Skeletal muscle satellite cell (primary cell): ENCODE measurements around the gene PPFIA3.
"Not testable (repeated sequence)": the region's sequence is repeated elsewhere in the genome, so short reads cannot be mapped to it uniquely, and the experiment has no call there.

Experiments used
- H3K27me3 ChIP-seq: 2 replicates; pipeline ENCODE4 v1.7.0; 2013; ENCODE audit warnings: low read length; ENCODE audit not compliant: control insufficient read depth, insufficient read depth
- H3K36me3 ChIP-seq: 2 replicates; pipeline ENCODE4 v1.7.0; 2013; ENCODE audit warnings: mild to moderate bottlenecking, control low read depth, low read length; ENCODE audit not compliant: insufficient read depth
- H3K4me1 ChIP-seq: 2 replicates; pipeline ENCODE4 v1.7.0; 2013; ENCODE audit warnings: low read length; ENCODE audit not compliant: control insufficient read depth, insufficient read depth
- H3K4me2 ChIP-seq: 2 replicates; pipeline ENCODE4 v1.7.0; 2013; ENCODE audit warnings: mild to moderate bottlenecking, low read length
- H3K4me3 ChIP-seq: 2 replicates; pipeline ENCODE4 v1.7.0; 2013; ENCODE audit warnings: low read length
- H3K9ac ChIP-seq: 2 replicates; pipeline ENCODE4 v1.7.0; 2013; ENCODE audit warnings: mild to moderate bottlenecking, low read depth, low read length, moderate library complexity
- H3K9me3 ChIP-seq: replicated peaks from 2 replicates; pipeline ENCODE4 v1.7.0; 2013; ENCODE audit warnings: mild to moderate bottlenecking, control low read depth, low read length

The PPFIA3 gene

DNA sequence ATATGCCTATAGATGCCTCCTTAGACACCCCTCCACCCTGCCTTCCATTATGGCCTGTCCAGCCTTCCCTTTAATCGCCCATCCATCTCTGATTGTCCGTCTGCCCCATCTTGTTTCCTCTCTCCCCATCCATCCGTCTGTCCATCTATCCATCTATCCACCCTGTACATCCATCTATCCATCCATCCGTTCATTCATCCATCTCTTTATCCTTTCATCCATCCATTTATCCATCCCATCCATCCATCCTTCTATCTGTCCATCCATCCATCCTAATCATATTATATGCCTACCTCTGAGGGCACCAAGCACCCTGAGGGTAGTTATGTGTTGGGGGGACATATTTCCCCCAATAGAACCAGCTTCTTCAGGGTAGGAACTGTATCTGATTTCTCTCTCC is 61.3 kb downstream of the PPFIA3 start:
- Histone ChIP-seq H3K36me3 (peaks cover 26% of the 10 kb centered on the region), H3K4me1 (no peaks in the 10 kb centered on the region), H3K9me3 (no peaks in the 10 kb centered on the region), H3K4me2 (no peak overlapping the region), H3K27me3 (no peaks in the 10 kb centered on the region), H3K4me3 (no peak overlapping the region), H3K9ac (no peak overlapping the region)

DNA sequence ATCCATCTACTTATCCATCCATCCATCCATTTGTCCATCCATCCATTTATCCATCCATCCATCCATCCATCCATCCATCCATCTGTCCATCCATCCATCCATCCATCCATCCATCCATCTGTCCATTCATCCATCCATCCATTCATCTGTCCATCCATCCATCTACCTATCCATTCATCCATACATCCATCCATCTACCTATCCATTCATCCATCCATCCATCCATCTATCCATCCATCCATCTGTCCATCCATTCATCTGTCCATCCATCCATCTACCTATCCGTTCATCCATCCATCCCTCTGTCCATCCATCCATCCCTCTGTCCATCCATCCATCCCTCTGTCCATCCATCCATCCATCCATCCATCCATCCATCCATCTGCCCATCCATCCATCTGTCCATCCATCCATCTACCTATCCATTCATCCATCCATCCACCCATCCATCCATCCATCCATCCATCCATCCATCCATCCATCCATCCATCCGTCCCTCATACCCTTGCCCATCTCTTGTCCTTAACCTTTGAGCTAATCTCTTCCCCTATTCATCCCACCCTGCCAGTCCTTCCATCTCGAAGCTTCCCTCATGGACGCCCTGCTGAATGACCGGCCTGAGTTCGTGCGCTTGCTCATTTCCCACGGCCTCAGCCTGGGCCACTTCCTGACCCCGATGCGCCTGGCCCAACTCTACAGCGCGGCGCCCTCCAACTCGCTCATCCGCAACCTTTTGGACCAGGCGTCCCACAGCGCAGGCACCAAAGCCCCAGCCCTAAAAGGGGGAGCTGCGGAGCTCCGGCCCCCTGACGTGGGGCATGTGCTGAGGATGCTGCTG is 62.9 kb downstream of the PPFIA3 start:
- not testable (repeated sequence) for H3K4me1 ChIP-seq, H3K27me3 ChIP-seq, H3K4me2 ChIP-seq, H3K9me3 ChIP-seq, H3K9ac ChIP-seq, H3K4me3 ChIP-seq
- H3K36me3 ChIP-seq = peaks cover 36% of the 10 kb centered on the region

DNA sequence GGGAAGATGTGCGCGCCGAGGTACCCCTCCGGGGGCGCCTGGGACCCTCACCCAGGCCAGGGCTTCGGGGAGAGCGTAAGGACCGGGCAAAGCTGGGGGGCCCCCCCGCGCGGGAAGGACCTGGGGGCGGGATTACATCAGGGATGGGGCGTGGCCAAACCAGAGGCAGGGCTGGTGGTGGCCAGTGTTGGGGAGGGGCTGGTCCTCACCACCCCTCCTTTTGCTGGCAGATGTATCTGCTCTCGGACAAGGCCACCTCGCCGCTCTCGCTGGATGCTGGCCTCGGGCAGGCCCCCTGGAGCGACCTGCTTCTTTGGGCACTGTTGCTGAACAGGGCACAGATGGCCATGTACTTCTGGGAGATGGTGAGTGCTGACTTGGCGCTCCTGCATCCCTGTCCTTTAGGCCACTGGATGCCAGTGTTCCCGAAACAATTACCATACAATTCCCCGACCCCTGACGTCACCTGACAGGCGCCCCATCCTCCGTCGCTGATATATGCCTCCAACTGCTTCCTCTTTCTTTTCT is 63.6 kb downstream of the PPFIA3 start:
- Histone ChIP-seq H3K36me3 (peaks cover 42% of the 10 kb centered on the region), H3K27me3 (no peaks in the 10 kb centered on the region), H3K4me1 (no peaks in the 10 kb centered on the region), H3K9ac (no peak overlapping the region), H3K4me3 (no peak overlapping the region), H3K4me2 (no peak overlapping the region), H3K9me3 (no peaks in the 10 kb centered on the region)

DNA sequence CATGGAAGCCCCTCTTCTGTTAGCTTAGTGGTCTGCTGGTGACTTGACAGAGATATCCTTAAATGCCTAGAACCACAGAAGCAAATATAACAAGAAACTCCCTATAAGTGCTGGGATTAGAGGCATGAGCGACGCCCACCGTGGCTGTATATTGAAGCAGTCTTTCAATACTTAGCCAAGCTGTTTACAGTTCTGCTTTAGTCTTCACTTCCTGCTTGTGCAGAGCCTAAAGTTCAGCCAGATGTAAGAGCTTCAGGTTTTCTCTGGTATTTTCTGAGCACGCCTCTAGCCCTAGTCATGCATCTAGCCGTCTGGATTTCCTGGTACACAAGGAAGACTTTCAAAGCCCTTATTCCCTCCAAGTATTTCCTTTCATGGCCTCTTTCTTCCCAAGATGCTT is 66.8 kb downstream of the PPFIA3 start:
- Histone ChIP-seq H3K9ac (no peak overlapping the region), H3K4me3 (no peak overlapping the region), H3K36me3 (peaks cover 63% of the 10 kb centered on the region), H3K4me2 (no peak overlapping the region), H3K4me1 (no peaks in the 10 kb centered on the region), H3K27me3 (no peaks in the 10 kb centered on the region), H3K9me3 (no peaks in the 10 kb centered on the region)

DNA sequence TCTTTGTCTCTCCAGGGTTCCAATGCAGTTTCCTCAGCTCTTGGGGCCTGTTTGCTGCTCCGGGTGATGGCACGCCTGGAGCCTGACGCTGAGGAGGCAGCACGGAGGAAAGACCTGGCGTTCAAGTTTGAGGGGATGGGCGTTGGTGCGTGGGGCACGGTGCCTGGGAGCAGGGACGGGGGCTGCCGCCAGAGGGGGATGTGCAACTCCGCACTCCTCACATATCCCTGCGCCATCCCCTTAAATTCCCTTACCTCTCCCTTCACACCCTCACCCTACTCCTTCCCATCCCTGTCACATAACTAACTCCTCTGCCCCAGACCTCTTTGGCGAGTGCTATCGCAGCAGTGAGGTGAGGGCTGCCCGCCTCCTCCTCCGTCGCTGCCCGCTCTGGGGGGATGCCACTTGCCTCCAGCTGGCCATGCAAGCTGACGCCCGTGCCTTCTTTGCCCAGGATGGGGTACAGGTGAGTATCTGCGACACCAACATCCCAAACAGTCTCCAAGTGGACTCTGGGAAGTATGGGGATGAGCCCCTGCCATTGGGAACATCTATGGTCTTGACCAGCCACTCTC is 69.4 kb downstream of the PPFIA3 start:
- no peak overlapping the region for H3K4me2 ChIP-seq
- no peaks in the 10 kb centered on the region for H3K9me3 ChIP-seq
- no peaks in the 10 kb centered on the region for H3K27me3 ChIP-seq
- H3K9ac ChIP-seq = no peak overlapping the region
- H3K4me1 ChIP-seq = no peaks in the 10 kb centered on the region
- peaks cover 59% of the 10 kb centered on the region for H3K36me3 ChIP-seq
- H3K4me3 ChIP-seq = no peak overlapping the region

DNA sequence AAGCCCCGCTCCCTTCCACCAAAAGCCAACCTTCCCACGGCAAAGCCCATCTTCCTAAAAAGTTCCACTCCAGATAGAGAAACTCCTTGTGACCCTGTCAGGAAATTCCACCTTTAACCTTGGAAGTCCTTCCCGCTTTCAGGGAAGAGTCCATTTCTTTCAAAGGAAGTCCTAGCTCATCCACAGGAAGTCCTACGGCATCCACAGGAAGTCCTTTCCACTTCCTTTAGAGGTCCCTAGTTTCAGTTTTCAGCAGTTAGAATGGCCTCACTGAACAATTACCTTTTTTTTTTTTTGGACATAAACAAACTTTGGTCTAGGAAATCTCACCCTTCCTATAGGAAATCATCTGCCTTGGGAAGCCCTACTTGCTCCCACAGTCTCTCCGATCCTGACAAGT is 69.9 kb downstream of the PPFIA3 start:
- Histone ChIP-seq H3K9ac (no peak overlapping the region), H3K4me3 (no peak overlapping the region), H3K4me1 (no peaks in the 10 kb centered on the region), H3K4me2 (no peak overlapping the region), H3K9me3 (no peaks in the 10 kb centered on the region), H3K27me3 (no peaks in the 10 kb centered on the region), H3K36me3 (peaks cover 56% of the 10 kb centered on the region)

DNA sequence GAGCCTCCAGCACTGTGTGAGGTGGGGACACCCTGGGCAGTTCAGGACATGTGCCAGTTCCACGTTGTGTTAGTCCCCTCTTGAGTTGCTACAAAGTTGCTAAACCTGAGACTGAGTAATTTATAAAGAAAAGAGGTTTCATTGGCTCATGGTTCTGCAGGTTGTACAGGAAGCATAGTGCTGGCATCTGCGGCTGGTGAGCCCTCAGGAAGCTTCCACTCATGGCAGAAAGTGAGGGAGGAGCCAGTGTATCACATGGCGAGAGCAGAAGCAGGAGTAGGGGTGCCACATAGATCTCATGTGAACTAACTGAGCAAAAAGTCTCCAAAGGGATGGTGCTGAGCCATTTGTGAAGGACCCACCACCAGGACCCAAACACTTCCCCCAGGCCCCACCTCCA is 71.4 kb downstream of the PPFIA3 start:
- Histone ChIP-seq H3K9ac (no peak overlapping the region), H3K4me2 (no peak overlapping the region), H3K9me3 (no peaks in the 10 kb centered on the region), H3K27me3 (no peaks in the 10 kb centered on the region), H3K36me3 (peaks cover 49% of the 10 kb centered on the region), H3K4me3 (no peak overlapping the region), H3K4me1 (no peaks in the 10 kb centered on the region)

DNA sequence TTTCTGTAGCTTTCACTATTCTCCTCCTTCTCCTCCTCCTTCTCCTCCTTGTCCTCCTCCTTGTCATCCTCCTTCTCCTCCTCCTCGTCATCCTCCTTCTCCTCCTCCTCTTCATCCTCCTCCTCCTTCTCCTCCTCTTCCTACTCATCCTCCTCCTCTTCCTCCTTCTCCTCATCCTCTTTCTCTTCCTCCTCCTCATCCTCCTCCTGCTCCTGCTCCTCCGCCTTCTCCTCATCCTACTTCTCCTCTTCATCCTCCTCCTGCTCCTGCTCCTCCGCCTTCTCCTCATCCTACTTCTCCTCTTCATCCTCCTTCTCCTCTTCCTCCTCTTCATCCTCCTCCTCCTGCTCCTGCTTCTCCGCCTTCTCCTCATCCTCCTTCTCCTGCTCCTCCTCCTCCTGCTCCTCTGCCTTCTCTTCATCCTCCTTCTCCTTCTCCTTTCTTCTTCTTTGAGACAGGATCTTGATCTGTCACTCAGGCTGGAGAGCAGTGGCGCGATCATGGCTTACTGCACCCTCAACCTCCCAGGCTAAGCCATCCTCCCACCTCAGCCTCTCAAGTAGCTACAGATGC is 74.6 kb downstream of the PPFIA3 start:
- Histone ChIP-seq H3K36me3 (peaks cover 34% of the 10 kb centered on the region), H3K27me3 (no peaks in the 10 kb centered on the region), H3K9ac (no peak overlapping the region), H3K4me2 (no peak overlapping the region), H3K9me3 (no peaks in the 10 kb centered on the region), H3K4me3 (no peak overlapping the region), H3K4me1 (peaks cover 10% of the 10 kb centered on the region)

DNA sequence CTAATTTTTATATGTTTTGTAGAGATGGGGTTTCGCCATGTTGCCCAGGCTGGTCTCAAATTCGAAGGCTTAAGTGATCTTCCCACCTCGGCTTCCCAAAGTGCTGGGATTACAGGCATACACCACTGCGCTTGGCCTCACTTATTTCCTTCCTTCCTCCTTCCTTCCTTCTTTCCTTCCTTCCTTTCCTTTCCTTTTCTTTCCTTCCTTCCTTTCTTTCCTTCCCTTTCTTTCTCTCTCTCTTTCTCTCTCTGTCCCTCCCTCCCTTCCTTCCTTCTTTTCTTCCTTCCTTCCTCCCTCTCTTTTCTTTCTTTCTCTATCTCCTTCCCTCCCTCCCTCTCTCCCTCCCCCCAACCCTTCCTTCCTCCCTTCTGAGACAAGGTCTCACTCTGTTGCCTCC is 75.1 kb downstream of the PPFIA3 start:
- Histone ChIP-seq H3K4me3 (no peak overlapping the region), H3K9ac (no peak overlapping the region), H3K27me3 (no peaks in the 10 kb centered on the region), H3K4me1 (peaks cover 12% of the 10 kb centered on the region), H3K4me2 (no peak overlapping the region), H3K36me3 (peaks cover 29% of the 10 kb centered on the region), H3K9me3 (no peaks in the 10 kb centered on the region)

DNA sequence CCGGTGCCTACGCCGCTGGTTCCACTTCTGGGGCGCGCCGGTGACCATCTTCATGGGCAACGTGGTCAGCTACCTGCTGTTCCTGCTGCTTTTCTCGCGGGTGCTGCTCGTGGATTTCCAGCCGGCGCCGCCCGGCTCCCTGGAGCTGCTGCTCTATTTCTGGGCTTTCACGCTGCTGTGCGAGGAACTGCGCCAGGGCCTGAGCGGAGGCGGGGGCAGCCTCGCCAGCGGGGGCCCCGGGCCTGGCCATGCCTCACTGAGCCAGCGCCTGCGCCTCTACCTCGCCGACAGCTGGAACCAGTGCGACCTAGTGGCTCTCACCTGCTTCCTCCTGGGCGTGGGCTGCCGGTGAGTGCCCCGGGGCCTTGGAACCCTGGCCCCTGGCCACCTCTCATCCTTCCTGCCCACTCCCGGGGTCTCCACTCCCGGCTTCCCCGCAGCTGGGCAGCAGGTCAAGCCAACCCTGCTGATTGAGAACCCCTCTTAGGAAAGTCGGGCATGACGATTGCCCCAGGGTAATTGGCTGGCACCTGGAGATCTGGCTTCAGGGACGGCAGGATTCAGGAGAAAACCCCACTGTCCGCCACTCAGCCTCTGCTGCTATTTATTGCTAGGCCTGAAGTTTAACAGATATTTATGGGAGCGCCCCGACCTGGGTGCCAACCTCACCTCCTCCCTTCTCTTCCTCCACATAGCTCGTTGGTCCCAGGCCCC is 77.3 kb downstream of the PPFIA3 start:
- Histone ChIP-seq H3K4me1 (peaks cover 12% of the 10 kb centered on the region), H3K9ac (no peak overlapping the region), H3K4me2 (no peak overlapping the region), H3K27me3 (no peaks in the 10 kb centered on the region), H3K9me3 (no peaks in the 10 kb centered on the region), H3K36me3 (peaks cover 20% of the 10 kb centered on the region), H3K4me3 (no peak overlapping the region)

DNA sequence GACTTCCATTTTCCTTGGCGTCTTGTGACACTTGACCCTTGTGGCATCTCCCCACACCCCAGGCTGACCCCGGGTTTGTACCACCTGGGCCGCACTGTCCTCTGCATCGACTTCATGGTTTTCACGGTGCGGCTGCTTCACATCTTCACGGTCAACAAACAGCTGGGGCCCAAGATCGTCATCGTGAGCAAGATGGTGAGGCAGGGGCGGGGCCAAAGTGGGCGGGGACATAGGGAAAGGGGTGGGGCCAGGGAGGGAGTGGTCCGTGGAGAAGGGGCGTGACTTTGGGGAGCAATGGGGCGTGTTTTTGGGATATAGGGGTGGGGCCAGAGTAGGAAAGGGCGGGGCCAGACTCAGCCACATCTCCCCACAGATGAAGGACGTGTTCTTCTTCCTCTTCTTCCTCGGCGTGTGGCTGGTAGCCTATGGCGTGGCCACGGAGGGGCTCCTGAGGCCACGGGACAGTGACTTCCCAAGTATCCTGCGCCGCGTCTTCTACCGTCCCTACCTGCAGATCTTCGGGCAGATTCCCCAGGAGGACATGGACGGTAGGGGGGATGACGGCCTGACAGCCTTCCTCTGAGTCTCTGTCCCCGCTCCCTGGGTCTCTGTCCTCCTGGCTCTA is 81.0 kb downstream of the PPFIA3 start:
- Histone ChIP-seq H3K9me3 (no peaks in the 10 kb centered on the region), H3K4me1 (peaks cover 22% of the 10 kb centered on the region), H3K36me3 (peaks cover 29% of the 10 kb centered on the region), H3K4me2 (no peak overlapping the region), H3K4me3 (no peak overlapping the region), H3K9ac (no peak overlapping the region), H3K27me3 (no peaks in the 10 kb centered on the region)
